Loucy (cell line): ENCODE results near the gene GLRX.

ENCODE experiments used
- H2AFZ ChIP-seq: fragments of 200-600 bp; sonication (generic); 2 replicates; pipeline ENCODE4 v1.6.0; 2016; ENCODE audit warnings: antibody characterized with exemption, mild to moderate bottlenecking, low read length, moderate library complexity
- H3F3A ChIP-seq: fragments of 200-600 bp; 2 replicates; pipeline ENCODE4 v1.6.0; 2016; ENCODE audit warnings: antibody characterized with exemption, low read depth, mild to moderate bottlenecking
- H3K27me3 ChIP-seq: fragments of 200-600 bp; sonication (generic); 2 replicates; pipeline ENCODE4 v1.6.1; 2014; ENCODE audit warnings: low read length, mild to moderate bottlenecking; ENCODE audit not compliant: insufficient read depth, poor library complexity, severe bottlenecking
- H3K36me3 ChIP-seq: fragments of 200-600 bp; sonication (generic); 2 replicates; pipeline ENCODE4 v1.6.1; 2016; ENCODE audit warnings: low read length; ENCODE audit not compliant: insufficient read depth
- H3K4me1 ChIP-seq: fragments of 200-600 bp; sonication (generic); 2 replicates; pipeline ENCODE4 v1.5.1; 2014; ENCODE audit warnings: low read length, mild to moderate bottlenecking; ENCODE audit not compliant: insufficient read depth, poor library complexity, severe bottlenecking
- H3K4me2 ChIP-seq: fragments of 200-600 bp; sonication (generic); 2 replicates; pipeline ENCODE4 v1.6.0; 2014; ENCODE audit warnings: antibody characterized with exemption, low read length, low read depth, mild to moderate bottlenecking; ENCODE audit not compliant: poor library complexity, severe bottlenecking
- H3K4me3 ChIP-seq: fragments of 200-600 bp; sonication (generic); 2 replicates; pipeline ENCODE4 v1.5.1; 2014; ENCODE audit warnings: low read length, mild to moderate bottlenecking, mixed read lengths; ENCODE audit not compliant: poor library complexity, severe bottlenecking
- H3K79me2 ChIP-seq: fragments of 200-600 bp; sonication (generic); 2 replicates; pipeline ENCODE4 v1.6.1; 2014; ENCODE audit warnings: low read length; ENCODE audit not compliant: insufficient read depth
- H3K9ac ChIP-seq: fragments of 200-600 bp; sonication (generic); 2 replicates; pipeline ENCODE4 v1.6.0; 2014; ENCODE audit warnings: mild to moderate bottlenecking, low read depth, low read length, moderate library complexity; ENCODE audit not compliant: poor library complexity, severe bottlenecking
- H3K9me2 ChIP-seq: fragments of 200-600 bp; sonication (generic); replicated peaks from 2 replicates; pipeline ENCODE4 v1.6.1; 2016; ENCODE audit warnings: low read depth, low read length, mixed read lengths
- H3K9me3 ChIP-seq: fragments of 200-600 bp; sonication (generic); 2 replicates; pipeline ENCODE4 v1.6.1; 2014; ENCODE audit warnings: mild to moderate bottlenecking, antibody characterized with exemption, low read length, low read depth; ENCODE audit not compliant: insufficient read depth
- H4K20me1 ChIP-seq: fragments of 200-600 bp; sonication (generic); 2 replicates; pipeline ENCODE4 v1.6.0; 2014; ENCODE audit warnings: antibody characterized with exemption, low read length, mild to moderate bottlenecking; ENCODE audit not compliant: insufficient read depth, poor library complexity, severe bottlenecking
- EZH2phosphoT487 ChIP-seq: fragments of 200-600 bp; IDR thresholded peaks from 2 replicates; pipeline ENCODE4 v1.6.1; 2018; ENCODE audit warnings: antibody characterized with exemption, mild to moderate bottlenecking, moderate library complexity, borderline replicate concordance
- TF ChIP-seq, protein P1 (sequence below): fragments of 200-600 bp; sonication (generic); conservative IDR thresholded peaks from 2 replicates; pipeline ENCODE4 v1.5.1; 2014; ENCODE audit warnings: mild to moderate bottlenecking, antibody characterized with exemption, low read length

GLRX gene

DNA sequence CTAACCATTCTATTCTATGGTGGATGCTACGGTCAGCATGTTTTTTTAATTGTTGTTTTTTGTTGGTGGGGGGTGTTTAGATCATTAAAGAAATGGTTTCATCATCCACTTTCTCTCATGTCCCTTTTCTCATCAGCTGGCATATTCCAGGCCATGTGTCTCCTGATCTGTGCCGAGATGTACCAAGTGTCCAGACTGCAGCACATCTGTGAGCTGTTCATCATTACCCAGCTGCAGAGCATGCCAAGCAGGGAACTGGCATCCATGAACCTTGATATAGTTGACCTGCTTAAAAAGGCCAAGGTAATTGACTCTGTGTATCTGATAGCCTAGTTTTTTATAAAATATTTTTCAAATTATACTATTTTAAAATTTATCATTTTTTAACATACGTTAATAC is 38.9 kb downstream of the GLRX start:
- H3K36me3 ChIP-seq: peaks cover 31% of the 10 kb centered on the region; the same call in 1 of the 2 replicates
- H3K9me3 ChIP-seq: no peaks in the 10 kb centered on the region
- H3K79me2 ChIP-seq: no peaks in the 10 kb centered on the region
- no peaks in the 10 kb centered on the region for H3K27me3 ChIP-seq
- TF ChIP-seq, protein P1, sequence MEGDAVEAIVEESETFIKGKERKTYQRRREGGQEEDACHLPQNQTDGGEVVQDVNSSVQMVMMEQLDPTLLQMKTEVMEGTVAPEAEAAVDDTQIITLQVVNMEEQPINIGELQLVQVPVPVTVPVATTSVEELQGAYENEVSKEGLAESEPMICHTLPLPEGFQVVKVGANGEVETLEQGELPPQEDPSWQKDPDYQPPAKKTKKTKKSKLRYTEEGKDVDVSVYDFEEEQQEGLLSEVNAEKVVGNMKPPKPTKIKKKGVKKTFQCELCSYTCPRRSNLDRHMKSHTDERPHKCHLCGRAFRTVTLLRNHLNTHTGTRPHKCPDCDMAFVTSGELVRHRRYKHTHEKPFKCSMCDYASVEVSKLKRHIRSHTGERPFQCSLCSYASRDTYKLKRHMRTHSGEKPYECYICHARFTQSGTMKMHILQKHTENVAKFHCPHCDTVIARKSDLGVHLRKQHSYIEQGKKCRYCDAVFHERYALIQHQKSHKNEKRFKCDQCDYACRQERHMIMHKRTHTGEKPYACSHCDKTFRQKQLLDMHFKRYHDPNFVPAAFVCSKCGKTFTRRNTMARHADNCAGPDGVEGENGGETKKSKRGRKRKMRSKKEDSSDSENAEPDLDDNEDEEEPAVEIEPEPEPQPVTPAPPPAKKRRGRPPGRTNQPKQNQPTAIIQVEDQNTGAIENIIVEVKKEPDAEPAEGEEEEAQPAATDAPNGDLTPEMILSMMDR: no peak
- no peak for TF ChIP-seq EZH2phosphoT487
- H3K9me2 ChIP-seq: no peaks in the 10 kb centered on the region
- no peak overlapping the region for H3K4me2 ChIP-seq
- no peak overlapping the region for H3K9ac ChIP-seq
- H3F3A ChIP-seq: no peaks in the 10 kb centered on the region
- peaks cover 12% of the 10 kb centered on the region for H3K4me1 ChIP-seq
- H4K20me1 ChIP-seq: no peaks in the 10 kb centered on the region
- H3K4me3 ChIP-seq: no peak overlapping the region
- no peak overlapping the region for H2AFZ ChIP-seq

DNA sequence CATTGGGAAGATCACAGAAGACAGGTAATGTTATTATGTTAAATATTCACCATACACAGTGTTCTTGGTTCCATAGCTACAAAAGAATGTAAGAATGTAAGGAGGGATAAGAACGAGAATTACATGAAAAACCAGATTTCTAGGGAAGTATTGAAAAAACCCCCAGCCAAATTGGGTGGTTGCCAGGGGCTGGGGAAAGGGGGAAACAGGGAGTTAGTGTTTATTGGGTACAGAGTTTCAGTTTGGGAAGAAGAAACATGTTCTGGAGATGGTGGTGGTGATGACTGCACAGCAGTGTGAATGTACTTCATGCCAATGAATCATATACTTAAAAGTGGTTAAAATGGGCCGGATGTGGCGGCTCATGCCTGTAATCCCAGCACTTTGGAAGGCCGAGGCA is 40.3 kb downstream of the GLRX start:
- Histone ChIP-seq H3K9me2 (no peaks in the 10 kb centered on the region), H3K4me2 (no peak overlapping the region), H2AFZ (no peak overlapping the region), H3K79me2 (no peaks in the 10 kb centered on the region), H3F3A (no peaks in the 10 kb centered on the region), H4K20me1 (no peaks in the 10 kb centered on the region), H3K4me1 (peaks cover 12% of the 10 kb centered on the region), H3K9ac (no peak overlapping the region), H3K27me3 (no peaks in the 10 kb centered on the region), H3K4me3 (no peak overlapping the region), H3K9me3 (no peaks in the 10 kb centered on the region), H3K36me3 (peaks cover 25% of the 10 kb centered on the region; the same call in 1 of the 2 replicates)
- TF ChIP-seq, protein P1: no peak
- no peak for TF ChIP-seq EZH2phosphoT487

DNA sequence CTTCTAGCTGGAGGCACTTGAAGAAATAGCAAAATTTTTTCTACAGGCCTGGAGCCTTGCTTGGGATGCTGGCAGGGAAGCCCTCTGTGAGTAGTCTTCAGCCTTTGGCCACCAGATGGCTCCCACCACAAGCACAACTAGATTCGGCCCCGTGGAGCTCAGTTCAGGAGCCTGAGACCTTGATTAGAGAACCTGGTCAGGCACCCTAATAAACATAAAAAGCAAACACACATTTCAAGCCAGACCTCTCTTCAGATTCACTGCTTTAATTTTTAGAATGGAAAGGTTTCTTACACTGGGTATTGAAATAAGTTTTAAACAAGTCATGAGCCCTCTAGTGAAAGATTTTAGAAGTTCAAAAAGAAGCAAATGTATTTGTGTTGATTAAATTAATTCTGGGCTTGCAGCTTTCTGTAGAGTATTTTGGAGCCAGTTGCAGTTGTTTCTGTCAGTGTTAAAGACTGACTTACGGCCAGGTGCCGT is 41.4 kb downstream of the GLRX start:
- H3K9ac ChIP-seq: no peak overlapping the region
- TF ChIP-seq EZH2phosphoT487: no peak
- TF ChIP-seq, protein P1: peak; percentile 100
- no peaks in the 10 kb centered on the region for H3K9me2 ChIP-seq
- no peak overlapping the region for H2AFZ ChIP-seq
- H3K36me3 ChIP-seq: peaks cover 20% of the 10 kb centered on the region; the same call in 1 of the 2 replicates
- no peaks in the 10 kb centered on the region for H3F3A ChIP-seq
- peak overlapping the region; percentile 16 for H3K4me2 ChIP-seq
- no peaks in the 10 kb centered on the region for H4K20me1 ChIP-seq
- no peaks in the 10 kb centered on the region for H3K79me2 ChIP-seq
- H3K9me3 ChIP-seq: no peaks in the 10 kb centered on the region
- no peaks in the 10 kb centered on the region for H3K27me3 ChIP-seq
- peaks cover 12% of the 10 kb centered on the region for H3K4me1 ChIP-seq
- no peak overlapping the region for H3K4me3 ChIP-seq
